Astrocyte (in vitro differentiated cells and primary cell): ENCODE data around the gene ME3.

Source experiments
- CTCF ChIP-seq: IDR thresholded peaks from 2 replicates; pipeline ENCODE4 v1.5.1; 2011; ENCODE audit warnings: low read depth, mild to moderate bottlenecking, inconsistent platforms, low read length, moderate library complexity; ENCODE audit not compliant: insufficient read depth
- EZH2 ChIP-seq: IDR thresholded peaks from 2 replicates; pipeline ENCODE4 v1.6.1; 2012; ENCODE audit warnings: mild to moderate bottlenecking, low read length, inconsistent platforms; ENCODE audit not compliant: insufficient read depth

- TF ChIP-seq CTCF (no peak), EZH2 (no peak)
Observed at GRCh38 chr11:86706338-86707131, 34.1 kb upstream of the ME3 start.
